Left cardiac atrium (tissue), 4 donors: ENCODE data around the gene NHSL2. TPM values are rescaled to one million over a fixed set of nuclear protein-coding genes. Genes with fewer than 3 reads are reported as not detected.
"Not testable (repeated sequence)": the region's sequence is repeated elsewhere in the genome, so short reads cannot be mapped to it uniquely, and the experiment has no call there.

ENCODE experiments used
- ATAC-seq, 2 donors: fragments of 200-7000 bp; cut with Tn5 transposase; one replicate each; pipeline ENCODE4 v1.9.1; 2020; ENCODE audit warnings: mild to moderate bottlenecking in 2 of 2, moderate library complexity in 2 of 2
- DNase-seq: peaks from one replicate; pipeline ENCODE4 v3.0.0-alpha.2; 2020
- intact Hi-C, 2 donors: fragments of 100-400 bp; cut with DNase I; formaldehyde crosslinking; loops; one replicate each; pipeline versions ENCODE4 v1.14.1 to v1.15.1; 2022 to 2023
- total RNA-seq, 2 donors: library from RNA; stranded (reverse); fragmentation: NEBNext Ultra II Directional; extraction: Animal tissue kit (Norgen Biotek cat#: 25700); gene quantifications; one replicate each; pipeline ENCODE4 v1.2.1, GENCODE V29; 2021
- donor health status: DM: no; HTN: yes; CAD: no.
- donor health status: DM: no; HTN: yes; CAD: no; lungs with severe emphysema.
- donor health status: DM: yes; HTN: yes; CAD: no.
- donor health status: Dilated cardiomyopathy.

The NHSL2 gene
- total RNA-seq, 2 donors from 2014 or later = 6.1 to 8.8 TPM

DNA sequence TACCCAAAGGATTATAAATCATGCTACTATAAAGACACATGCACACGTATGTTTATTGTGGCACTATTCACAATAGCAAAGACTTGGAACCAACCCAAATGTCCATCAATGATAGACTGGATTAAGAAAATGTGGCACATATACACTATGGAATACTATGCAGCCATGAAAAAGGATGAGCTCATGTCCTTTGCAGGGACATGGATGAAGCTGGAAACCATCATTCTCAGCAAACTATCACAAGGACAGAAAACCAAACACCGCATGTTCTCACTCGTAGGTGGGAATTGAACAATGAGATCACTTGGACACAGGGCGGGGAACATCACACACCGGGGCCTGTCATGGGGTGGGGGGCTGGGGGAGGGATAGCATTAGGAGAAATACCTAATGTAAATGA lies 265.6 kb downstream of the NHSL2 start:
- intact Hi-C loops, ATAC-seq, DNase-seq: not testable (repeated sequence)

DNA sequence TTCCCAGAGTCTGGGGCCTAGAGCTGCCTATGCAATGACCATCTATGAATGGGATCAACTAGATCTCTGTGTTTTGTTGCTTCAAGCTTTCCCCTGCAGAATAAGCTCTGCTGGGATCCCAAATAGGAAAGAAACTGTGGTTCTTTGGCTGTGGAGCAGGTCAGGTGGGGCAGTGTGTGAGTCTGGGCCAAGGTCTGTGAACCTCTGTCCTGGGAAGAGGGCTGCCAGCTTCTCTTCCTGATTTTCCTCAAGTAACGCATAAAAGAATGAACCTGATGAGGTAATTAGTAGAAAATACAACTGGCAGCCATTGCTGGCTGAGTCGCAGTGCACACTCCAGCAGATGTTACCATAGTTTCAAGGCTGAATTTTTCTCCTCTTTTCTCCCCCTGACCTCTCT lies 266.3 kb downstream of the NHSL2 start:
- ATAC-seq (no peak), DNase-seq (no peak)
- intact Hi-C loops = no loop called here

DNA sequence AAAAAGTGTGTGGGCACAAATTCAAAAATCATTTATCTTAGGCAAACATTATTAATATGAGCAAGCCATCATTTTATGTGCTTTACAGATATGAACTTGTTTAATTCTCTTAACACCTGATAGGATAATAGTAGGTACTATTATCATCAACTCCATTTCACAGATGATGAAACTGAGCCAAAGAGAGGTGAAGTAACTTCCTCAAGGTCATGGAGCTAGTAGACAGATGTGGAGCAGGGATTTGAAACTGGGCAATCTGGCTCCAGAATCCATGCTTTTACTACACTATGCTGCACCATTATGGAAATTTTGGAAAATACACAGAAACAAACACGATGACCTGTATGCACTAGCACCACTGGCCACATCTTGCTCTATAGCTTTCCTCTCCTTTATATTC lies 269.9 kb downstream of the NHSL2 start:
- DNase-seq (no peak), ATAC-seq (no peak)
- intact Hi-C loops = no loop called here

DNA sequence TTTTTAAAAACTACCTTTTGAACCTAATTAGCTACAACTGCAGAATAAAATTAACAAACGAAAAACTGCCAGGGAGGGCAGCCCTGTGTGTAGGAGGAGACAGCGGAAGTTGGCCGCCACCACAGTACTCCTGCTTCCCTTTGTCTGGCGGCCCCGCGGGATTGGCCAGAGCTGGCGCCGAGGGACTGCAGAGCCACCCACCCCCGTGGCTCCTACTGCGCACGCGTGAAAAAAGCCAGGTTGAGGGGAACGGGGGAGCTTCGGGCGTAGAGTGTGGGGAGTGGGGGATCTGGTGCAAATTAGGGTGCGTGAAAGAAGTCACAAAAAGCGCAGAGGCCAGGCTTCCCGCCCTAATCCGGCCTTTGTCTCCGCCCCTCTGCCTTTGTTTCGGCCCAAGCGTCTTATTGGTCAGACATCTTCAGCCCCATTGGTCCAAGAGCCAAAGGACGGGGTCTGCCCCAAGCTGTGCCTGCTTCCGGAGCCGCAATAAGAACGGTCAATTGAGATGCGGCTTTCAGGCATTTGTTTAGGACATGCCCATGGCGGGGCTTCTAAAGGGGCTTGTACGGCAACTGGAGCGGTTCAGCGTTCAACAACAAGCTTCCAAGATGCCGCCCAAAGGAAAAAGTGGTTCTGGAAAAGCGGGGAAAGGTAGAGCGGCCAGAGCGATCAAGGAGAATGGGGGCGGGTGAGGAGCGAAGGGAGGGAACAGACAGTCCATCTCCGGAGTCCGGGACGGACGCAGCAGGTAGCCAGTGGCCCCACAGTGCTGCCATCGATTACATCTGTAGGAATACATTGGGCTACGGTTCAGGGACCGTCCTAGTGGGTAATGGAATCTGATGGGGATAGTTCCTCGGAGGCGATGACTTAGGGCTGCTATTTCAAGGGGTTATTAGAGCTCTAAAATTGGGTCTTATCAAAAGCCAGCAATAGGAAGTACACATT lies 270.8 kb downstream of the NHSL2 start, which contains the start of gene PIN4:
Gene PIN4 (plus strand): TSS at position 580 of the 948 bp plus-strand sequence. CDS start 29 bp downstream, at position 609.
- intact Hi-C loops = no loop called here
- peak; percentile 97 to 99 for ATAC-seq
- DNase-seq = peak; percentile 93

- intact Hi-C loops = no loop called here
- DNase-seq (no peak), ATAC-seq (no peak)
Measured at GRCh38 chrX:72182924-72183323, 272.3 kb downstream of the NHSL2 start.

GRCh38 chrX:72201836-72202536 lies 291.3 kb downstream of the NHSL2 start:
- ATAC-seq (no peak), DNase-seq (no peak)
- intact Hi-C loops = no loop called here

Other genes starting within 250 kb of the NHSL2 start
- not detected for gene CXorf49, start 192.6 kb upstream of the NHSL2 start, total RNA-seq
- gene CXorf49B, start 147.5 kb upstream of the NHSL2 start, total RNA-seq = not detected
- gene RTL5, start 221.1 kb downstream of the NHSL2 start, total RNA-seq = 1 to 10 TPM; 2.7 to 3.9 TPM